GM19452 (cell line): ENCODE data around the gene AGGF1.
"Not testable (repeated sequence)": the region's sequence is repeated elsewhere in the genome, so short reads cannot be mapped to it uniquely, and the experiment has no call there.

Source experiments
- ATAC-seq: cut with Tn5 transposase; IDR thresholded peaks from one replicate; pipeline ENCODE4 v1.9.1; 2021; ENCODE audit not compliant: unreplicated experiment

AGGF1 gene

GRCh38 chr5:77083088-77083487, 52.9 kb downstream of the AGGF1 start:
- no peak for ATAC-seq

- ATAC-seq: no peak
Observed at GRCh38 chr5:77086368-77086688, 56.1 kb downstream of the AGGF1 start.

GRCh38 chr5:77086689-77087483, 56.7 kb downstream of the AGGF1 start, which contains the start of gene ZBED3:
TSS of gene ZBED3 (minus strand) at chr5:77087285. CDS start at chr5:77077878, 9,407 bp downstream.
- peak; percentile 66 for ATAC-seq

- ATAC-seq: peak; percentile 21
Observed at GRCh38 chr5:77087484-77088261, 57.5 kb downstream of the AGGF1 start.

- no peak for ATAC-seq
Observed at GRCh38 chr5:77095189-77095588, 65.0 kb downstream of the AGGF1 start.

GRCh38 chr5:77101298-77101697, 71.1 kb downstream of the AGGF1 start:
- ATAC-seq: no peak

- no peak for ATAC-seq
Observed at GRCh38 chr5:77102549-77102948, 72.3 kb downstream of the AGGF1 start.

- no peak for ATAC-seq
Observed at GRCh38 chr5:77103457-77103856, 73.3 kb downstream of the AGGF1 start.

GRCh38 chr5:77104813-77105212, 74.6 kb downstream of the AGGF1 start:
- ATAC-seq: no peak

- not testable (repeated sequence) for ATAC-seq
Observed at GRCh38 chr5:77107035-77107434, 76.8 kb downstream of the AGGF1 start.
